ENCODE results near the gene STK31.
"Not testable (repeated sequence)": the region's sequence is repeated elsewhere in the genome, so short reads cannot be mapped to it uniquely, and the experiment has no call there.

The STK31 gene

DNA sequence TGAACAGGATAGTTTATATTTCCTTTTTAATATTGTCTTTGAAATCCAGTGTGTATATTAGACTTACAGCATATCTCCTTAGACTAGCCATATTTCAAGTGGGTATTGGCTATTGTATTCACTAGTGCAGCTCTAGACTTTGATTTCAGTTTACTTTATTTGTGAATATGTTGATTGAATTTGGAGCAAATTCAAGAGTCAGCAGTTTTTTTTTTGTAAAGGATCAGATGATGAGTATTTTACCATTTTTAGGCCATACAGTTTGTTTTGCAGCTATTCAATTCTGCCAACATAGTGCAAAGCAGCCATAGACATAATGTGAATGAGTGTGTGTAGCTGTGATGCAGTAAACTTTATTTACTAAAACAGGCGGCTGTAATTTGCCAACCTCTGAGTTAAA, 4.6 kb downstream of the STK31 start:
- DNase-seq: no peak

DNA sequence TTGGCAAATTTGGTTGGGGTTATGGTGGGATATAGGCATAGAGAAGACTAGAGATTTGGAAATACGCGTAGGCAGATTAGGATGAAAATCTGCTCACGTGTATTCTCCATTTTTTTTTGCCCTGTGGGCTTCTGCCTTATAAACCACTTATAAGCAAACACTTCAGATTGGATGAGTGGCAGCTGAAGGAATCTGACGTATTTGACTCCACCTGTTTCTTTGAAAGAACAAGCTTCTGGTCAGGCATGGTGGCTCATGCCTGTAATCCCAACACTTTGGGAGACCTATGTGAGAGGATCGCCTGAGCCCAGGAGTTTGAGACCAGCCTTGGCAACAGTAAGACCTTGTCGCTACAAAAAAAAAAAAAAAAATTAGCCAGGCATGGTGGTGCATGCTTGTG, 5.1 kb downstream of the STK31 start:
- DNase-seq: no peak

DNA sequence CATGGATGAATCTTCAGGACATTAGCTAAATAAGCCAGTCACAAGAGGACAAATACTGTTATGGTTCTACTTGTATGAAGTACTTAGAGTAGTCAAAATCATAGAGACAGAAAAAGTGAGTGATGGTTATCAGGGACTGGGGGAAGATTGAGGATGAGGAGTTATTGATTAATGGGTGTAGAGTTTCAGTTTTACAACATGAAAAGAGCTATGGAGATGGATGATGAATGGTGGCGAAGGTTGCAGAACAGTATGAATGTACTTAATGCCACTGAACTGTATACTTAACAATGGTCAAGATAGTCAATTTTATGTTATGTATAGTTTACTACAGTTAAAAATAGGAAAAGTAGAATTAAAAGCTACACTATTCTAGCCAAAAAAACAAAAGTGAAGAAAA, 7.8 kb downstream of the STK31 start:
- no peak for DNase-seq

- DNase-seq: no peak
Observed at GRCh38 chr7:23721456-23721855, 11.4 kb downstream of the STK31 start.

DNA sequence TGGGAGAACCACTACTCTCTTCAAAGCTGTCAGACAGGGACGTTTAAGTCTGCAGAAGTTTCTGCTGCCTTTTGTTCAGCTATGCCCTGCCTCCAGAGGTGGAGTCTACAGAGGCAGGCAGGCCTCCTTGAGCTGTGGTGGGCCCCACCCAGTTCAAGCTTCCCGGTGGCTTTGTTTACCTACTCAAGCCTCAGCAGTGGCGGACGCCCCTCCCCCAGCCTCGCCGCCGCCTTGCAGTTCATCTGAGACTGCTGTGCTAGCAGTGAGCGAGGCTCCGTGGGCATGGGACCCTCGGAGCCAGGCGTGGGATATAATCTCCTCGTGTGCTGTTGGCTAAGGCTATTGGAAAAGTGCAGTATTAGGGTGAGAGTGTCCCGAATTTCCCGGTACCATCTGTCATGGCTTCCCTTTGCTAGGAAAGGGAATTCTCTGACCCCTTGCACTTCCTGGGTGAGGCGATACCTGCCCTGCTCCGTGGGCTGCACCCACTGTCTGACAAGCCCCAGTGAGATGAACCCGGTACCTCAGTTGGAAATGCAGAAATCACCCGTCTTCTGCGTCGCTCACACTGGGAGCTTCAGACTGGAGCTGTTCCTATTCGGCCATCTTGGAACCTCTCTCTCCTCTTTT, 12.7 kb downstream of the STK31 start:
- DNase-seq: not testable (repeated sequence)

DNA sequence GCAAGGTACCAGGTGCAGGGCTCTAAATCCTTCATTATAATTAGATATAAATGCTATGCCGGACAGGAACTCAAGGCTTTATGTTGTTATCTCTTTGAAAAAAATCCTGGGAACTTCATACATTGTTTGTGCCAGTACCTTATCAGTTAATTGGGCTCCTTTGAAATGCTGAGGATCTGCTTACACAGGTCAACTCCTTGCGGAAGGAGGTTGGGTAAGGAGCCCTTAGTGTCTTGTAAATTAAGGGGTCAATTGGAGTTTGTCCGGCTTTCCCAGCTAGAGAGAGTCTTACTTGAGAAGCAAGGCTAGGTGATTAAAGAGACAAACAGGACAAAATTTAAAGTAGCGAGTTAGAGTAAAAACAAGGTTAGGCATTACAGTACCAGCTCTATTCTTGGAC, 14.1 kb downstream of the STK31 start:
- not testable (repeated sequence) for DNase-seq

GRCh38 chr7:23742051-23742450, 32.0 kb downstream of the STK31 start:
- no peak for DNase-seq

DNA sequence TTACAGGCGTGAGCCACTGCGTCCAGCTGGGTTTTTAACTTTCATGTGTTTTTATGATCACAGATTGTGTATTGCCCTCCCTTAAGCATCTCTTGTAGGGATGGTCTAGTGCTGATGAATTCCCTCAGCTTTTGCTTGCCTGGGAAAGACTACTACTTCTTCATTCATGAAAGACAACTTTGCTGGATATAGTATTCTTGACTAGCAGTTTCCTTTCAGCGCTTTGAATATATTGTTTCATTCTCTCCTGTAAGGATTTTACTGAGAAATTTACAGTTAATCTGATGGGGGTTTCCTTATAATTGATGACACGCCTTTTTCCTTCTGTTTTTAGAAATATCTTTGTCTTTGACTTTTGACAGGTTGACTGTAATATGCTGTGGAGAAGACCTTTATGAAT, 33.2 kb downstream of the STK31 start:
- DNase-seq: no peak

DNA sequence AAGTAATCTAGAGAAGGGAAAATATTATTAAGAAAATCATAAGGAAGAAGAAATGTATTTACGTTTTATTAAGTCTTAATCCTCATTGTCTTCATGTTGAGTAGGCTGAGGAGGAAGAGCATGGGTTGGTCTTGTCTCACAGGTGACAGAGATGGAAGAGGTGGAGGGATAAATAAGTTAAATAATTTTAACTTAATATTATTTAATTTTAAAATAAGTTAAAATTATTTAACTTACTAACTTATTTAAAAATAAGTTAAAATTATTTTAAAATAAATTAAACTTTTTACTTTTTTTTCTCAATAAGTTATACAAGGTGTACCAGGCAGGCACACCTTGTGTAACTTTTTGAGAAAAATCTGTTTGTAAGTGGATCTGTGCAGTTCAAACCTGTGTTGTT, 36.6 kb downstream of the STK31 start:
- DNase-seq: no peak

- no peak for DNase-seq
Observed at GRCh38 chr7:23751852-23752251, 41.8 kb downstream of the STK31 start.

DNA sequence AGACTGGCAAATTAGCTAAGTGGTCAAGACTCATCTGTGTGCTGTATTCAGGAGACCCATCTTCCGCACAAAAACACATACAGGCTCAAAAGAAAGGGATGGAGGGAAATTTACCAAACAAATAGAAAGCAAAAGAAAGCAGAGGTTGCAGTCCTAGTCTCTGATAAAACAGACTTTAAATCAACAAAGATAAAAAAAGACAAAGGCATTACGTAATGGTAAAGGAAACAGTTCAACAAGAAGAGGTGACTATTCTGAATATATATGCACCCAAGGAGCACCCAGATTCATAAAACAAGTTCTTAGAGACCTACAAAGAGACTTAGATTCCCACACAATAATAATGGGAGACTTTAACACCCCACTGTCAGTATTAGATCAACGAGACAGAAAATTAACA, 48.8 kb downstream of the STK31 start:
- DNase-seq: not testable (repeated sequence)

DNA sequence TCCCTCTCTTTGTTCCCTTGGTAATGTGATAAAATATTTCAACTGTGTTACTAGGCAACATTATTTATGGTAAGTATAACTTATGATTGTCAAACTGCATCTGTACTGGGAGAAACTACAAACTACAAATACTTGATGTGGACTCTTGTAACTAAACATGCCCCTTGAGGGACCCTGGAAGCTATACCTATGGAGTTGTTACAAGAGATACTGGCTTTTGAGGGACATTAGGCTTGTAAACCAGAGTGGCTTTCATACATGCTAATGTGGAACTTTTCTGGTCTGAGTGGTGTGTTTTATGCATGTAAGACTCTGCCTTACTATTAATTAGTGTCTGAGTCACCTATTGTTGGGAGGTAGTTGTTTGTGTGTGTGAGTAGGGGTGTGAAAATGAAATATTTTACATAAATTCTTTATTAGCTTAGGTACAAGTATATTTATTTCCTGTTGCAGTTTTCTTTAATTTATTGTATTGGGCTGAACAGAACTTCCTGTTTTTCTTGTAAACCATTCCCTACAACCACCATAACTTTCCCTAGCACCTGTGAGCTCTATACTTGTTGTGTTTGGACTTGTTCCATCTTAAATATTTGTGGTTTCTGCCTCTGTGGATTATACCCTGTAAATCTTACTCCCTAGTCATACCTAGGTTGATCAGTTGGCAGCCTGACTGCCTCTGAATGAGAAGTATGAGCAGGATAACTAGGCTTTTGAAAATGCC, 49.8 kb downstream of the STK31 start:
- DNase-seq: peak; percentile 25

DNA sequence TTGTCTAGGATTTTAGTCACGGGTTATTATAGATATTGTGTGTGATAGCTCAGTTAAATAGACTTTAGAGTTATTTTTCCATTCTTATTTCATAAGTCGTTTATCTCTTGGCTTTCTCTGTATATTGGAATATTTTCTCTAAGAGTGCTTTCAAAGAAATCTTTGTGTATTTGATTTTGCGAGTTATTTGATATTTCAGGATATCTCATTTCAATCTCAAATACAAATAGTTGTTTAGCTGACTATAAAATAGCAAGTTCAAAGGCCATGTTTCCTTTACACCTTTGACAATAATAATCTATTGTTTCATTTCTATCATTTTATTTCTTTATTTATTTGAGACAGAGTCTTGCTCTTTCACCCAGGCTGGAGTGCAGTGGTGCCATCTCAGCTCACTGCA, 55.9 kb downstream of the STK31 start:
- DNase-seq: no peak

DNA sequence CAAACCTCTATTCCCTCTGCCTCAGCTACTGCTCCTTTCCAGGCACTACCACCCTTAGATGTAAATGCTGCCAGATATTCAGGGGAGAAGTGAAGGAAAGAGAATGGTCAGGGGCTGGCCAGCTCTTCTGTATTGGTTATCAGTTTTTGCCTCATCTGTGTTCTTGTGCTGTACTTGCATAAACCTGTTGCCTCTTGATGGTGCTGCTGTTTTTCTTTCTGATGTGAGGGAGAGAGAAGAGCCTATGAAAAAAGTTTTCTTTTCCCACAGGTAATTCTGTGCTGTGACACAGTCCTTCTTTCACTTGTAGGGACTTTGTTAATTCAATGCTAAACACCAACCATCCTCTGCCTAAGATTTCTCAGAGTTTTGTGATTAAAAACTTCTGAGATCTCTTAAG, 57.5 kb downstream of the STK31 start:
- no peak for DNase-seq

- no peak for DNase-seq
Observed at GRCh38 chr7:23768022-23768421, 58.0 kb downstream of the STK31 start.

GRCh38 chr7:23779185-23779800, 69.3 kb downstream of the STK31 start:
- not testable (repeated sequence) for DNase-seq

- DNase-seq: no peak
Observed at GRCh38 chr7:23783115-23783514, 73.1 kb downstream of the STK31 start.

DNA sequence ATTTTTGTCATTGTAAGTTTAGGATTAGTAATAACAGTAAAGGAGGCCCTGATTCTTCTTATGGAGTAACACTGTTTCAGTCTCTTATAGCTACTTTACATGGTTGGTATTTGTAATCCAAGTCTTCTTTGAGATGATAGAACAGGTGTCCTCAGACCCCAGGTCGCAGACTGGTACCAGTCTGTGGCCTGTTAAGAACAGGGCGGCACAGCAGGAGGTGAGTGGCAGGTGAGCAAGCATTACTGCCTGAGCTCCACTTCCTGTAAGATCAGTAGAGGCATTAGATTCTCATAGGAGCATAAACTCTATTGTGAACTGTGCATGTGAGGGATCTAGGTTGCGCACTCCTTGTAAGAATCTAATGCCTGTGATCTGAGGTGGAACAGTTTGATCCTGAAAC, 77.3 kb downstream of the STK31 start:
- DNase-seq: no peak

GRCh38 chr7:23788843-23789242, 78.8 kb downstream of the STK31 start:
- no peak for DNase-seq

DNA sequence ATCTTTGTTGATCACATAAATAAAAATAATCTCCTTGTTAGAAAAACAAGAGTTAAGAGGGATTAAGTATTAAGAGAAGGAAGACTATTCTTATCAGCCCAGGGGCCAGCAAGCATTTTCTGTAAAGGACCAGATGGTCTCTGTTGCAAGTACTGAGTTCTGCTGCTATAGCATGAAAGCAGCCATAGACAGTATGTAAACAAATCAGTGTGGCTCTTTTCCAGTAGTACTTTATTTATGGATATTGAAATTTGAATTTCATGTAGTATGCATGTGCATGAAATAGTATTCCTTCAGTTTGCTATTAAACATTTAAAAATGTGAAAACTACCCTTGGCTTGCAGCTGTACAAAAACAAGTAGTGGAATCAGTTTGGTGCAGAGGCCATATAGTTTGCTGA, 81.7 kb downstream of the STK31 start:
- peak; percentile 29 for DNase-seq

- no peak for DNase-seq
Observed at GRCh38 chr7:23802720-23803397, 92.8 kb downstream of the STK31 start.

- no peak for DNase-seq
Observed at GRCh38 chr7:23804707-23805106, 94.7 kb downstream of the STK31 start.

GRCh38 chr7:23808421-23808820, 98.4 kb downstream of the STK31 start:
- DNase-seq: no peak

DNA sequence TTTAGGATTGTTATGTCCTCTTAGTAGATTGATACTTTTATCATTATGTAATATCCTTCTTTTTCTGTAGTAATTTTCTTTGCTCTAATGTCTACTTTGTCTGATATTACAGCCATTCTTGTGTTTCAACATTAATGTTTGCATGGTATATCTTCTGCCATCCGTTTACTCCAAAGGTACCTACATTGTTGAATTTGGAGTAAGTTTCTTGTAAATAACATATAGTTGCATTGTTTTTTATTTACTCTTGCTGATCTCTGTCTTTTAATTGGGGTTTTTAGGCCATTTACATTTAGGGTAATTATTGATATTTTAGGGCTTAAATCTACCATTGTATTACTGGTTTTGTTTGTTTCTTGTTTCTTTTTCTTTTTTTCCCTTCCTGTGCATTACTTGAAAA, 100.1 kb downstream of the STK31 start:
- no peak for DNase-seq

All from DMS 273 treated with DMSO at 0.1 percent for 48 hours (cell line).